ENCODE data around the gene AOPEP. TPM values are rescaled to one million over a fixed set of nuclear protein-coding genes. Genes with fewer than 3 reads are reported as not detected.
A peak's percentile ranks its signal among the peaks of the same experiment; 100 is the strongest.

Gene AOPEP
- total RNA-seq, 1 experiment from 2014 or later, result 15.0 TPM

- H2BK12ac ChIP-seq (ENCODE audit: insufficient read length, low read depth, low read length), result no peak overlapping the region
- no peak overlapping the region for H3K4me2 ChIP-seq (ENCODE audit: insufficient read depth, insufficient read length, low read length)
- H3K4me3 Mint-ChIP-seq, result no peak overlapping the region
- H2AK5ac ChIP-seq (ENCODE audit: insufficient read length, low read length), result no peak overlapping the region
- no peak overlapping the region for H2AFZ ChIP-seq (ENCODE audit: low read length)
- no peak overlapping the region for H3K9ac ChIP-seq (ENCODE audit: extremely low read depth, insufficient read length, low read length)
- H4K20me1 ChIP-seq (ENCODE audit: control insufficient read depth, insufficient read depth, insufficient read length), result no peaks in the 10 kb centered on the region
- H3K14ac ChIP-seq (ENCODE audit: insufficient read depth, low read length), result no peak overlapping the region
- no peak overlapping the region for H2BK120ac ChIP-seq (ENCODE audit: low read depth, low read length, poor library complexity, severe bottlenecking)
- H3K23ac ChIP-seq (ENCODE audit: insufficient read length, low read depth, low read length), result no peak overlapping the region
- no peak for DNase-seq
- no peaks in the 10 kb centered on the region for H3K79me2 ChIP-seq (ENCODE audit: insufficient read depth, low read length)
- no peak overlapping the region for H4K5ac ChIP-seq (ENCODE audit: insufficient read length, low read depth, low read length)
- H4K91ac ChIP-seq (ENCODE audit: insufficient read length, low read depth, low read length), result no peak overlapping the region
- H3K4ac ChIP-seq (ENCODE audit: low read depth, low read length), result no peak overlapping the region
- H3K56ac ChIP-seq (ENCODE audit: insufficient read length, low read depth, low read length), result no peak overlapping the region
- TF ChIP-seq CTCF (conservative IDR thresholded peaks at IDR 0.05), result no peak
- H3K23me2 ChIP-seq (ENCODE audit: insufficient read length, low read depth, low read length, poor library complexity, severe bottlenecking), result no peaks in the 10 kb centered on the region
- no peak overlapping the region for H3K27ac ChIP-seq (ENCODE audit: insufficient read length, low read depth, low read length)
- no peaks in the 10 kb centered on the region for H3K9me3 Mint-ChIP-seq
- H3T11ph ChIP-seq (ENCODE audit: low read length), result no peak overlapping the region
- no peak overlapping the region for H2BK15ac ChIP-seq (ENCODE audit: low read depth, low read length)
- H3K27ac Mint-ChIP-seq, result peak overlapping the region in 2 of 3 experiments; percentile 46 to 69; a peak in 1 of 7 replicates
- no peak overlapping the region for H4K8ac ChIP-seq (replicated peaks; ENCODE audit: insufficient read length, low read depth, low read length)
- no peak overlapping the region for H2BK20ac ChIP-seq (ENCODE audit: low read depth, low read length, poor library complexity, severe bottlenecking)
- no peaks in the 10 kb centered on the region for H3K79me1 ChIP-seq (ENCODE audit: insufficient read depth, low read depth, low read length, poor library complexity, severe bottlenecking)
- no peak overlapping the region for H3K18ac ChIP-seq (ENCODE audit: insufficient read length, low read depth, low read length)
- H2BK5ac ChIP-seq (ENCODE audit: insufficient read length, low read length), result no peak overlapping the region
- peaks cover 3% of the 10 kb centered on the region; the same call in 1 of the 2 replicates for H3K4me1 ChIP-seq (ENCODE audit: insufficient read depth, low read length)
- WGBS (ENCODE audit: extremely low coverage, insufficient read length, low lambda C conversion rate), result no CpG with 5 or more reads among the region's 1 CpG
- H3K4me1 Mint-ChIP-seq, result peaks cover 6 to 14% of the 10 kb centered on the region in 2 experiments
- peaks cover 0 to under 1% (median 0%) of the 10 kb centered on the region in 3 experiments; a peak in 2 of 7 replicates for H3K36me3 Mint-ChIP-seq (ENCODE audit: insufficient read depth in 1 of 3, low read depth in 3 of 3)
- H3K9me3 ChIP-seq (ENCODE audit: control insufficient read depth, low read depth, low read length), result no peaks in the 10 kb centered on the region
- H3K27me3 ChIP-seq (ENCODE audit: insufficient read depth, low read length), result no peaks in the 10 kb centered on the region
- no peaks in the 10 kb centered on the region for H3K27me3 Mint-ChIP-seq (ENCODE audit: low read depth)
Observed at GRCh38 chr9:95116808-95117204, 390.3 kb downstream of the AOPEP start.
